Measurements from ENCODE around the gene OPN4.

DNA sequence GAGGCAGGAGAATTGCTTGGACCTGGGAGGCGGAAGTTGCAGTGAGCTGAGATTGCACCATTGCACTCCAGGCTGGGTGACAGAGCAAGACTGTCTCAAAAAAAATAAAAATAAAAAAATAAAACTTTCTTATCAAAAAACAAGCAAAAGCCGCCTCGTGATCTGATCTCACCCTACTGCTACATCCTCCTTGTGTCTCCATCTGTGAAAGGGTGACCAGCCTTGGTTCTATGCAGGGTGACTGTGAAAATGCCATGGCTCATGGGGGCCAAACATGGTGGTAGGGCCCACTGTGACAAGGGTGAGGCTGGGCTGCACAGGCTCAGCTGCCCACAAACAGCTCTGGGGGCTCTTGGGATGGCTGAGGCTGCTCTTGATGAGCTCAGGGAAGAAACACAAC, 968 bp upstream of the OPN4 start:
- TF ChIP-seq POLR2A (IDR thresholded peaks at IDR 0.05), result no peak
- TF ChIP-seq, protein P1, sequence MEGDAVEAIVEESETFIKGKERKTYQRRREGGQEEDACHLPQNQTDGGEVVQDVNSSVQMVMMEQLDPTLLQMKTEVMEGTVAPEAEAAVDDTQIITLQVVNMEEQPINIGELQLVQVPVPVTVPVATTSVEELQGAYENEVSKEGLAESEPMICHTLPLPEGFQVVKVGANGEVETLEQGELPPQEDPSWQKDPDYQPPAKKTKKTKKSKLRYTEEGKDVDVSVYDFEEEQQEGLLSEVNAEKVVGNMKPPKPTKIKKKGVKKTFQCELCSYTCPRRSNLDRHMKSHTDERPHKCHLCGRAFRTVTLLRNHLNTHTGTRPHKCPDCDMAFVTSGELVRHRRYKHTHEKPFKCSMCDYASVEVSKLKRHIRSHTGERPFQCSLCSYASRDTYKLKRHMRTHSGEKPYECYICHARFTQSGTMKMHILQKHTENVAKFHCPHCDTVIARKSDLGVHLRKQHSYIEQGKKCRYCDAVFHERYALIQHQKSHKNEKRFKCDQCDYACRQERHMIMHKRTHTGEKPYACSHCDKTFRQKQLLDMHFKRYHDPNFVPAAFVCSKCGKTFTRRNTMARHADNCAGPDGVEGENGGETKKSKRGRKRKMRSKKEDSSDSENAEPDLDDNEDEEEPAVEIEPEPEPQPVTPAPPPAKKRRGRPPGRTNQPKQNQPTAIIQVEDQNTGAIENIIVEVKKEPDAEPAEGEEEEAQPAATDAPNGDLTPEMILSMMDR (IDR thresholded peaks at IDR 0.05 in 8 of 11, conservative IDR thresholded peaks at IDR 0.05 in 3 of 11), result no peak
